ENCODE data around the gene CSHL1.

Gene CSHL1

DNA sequence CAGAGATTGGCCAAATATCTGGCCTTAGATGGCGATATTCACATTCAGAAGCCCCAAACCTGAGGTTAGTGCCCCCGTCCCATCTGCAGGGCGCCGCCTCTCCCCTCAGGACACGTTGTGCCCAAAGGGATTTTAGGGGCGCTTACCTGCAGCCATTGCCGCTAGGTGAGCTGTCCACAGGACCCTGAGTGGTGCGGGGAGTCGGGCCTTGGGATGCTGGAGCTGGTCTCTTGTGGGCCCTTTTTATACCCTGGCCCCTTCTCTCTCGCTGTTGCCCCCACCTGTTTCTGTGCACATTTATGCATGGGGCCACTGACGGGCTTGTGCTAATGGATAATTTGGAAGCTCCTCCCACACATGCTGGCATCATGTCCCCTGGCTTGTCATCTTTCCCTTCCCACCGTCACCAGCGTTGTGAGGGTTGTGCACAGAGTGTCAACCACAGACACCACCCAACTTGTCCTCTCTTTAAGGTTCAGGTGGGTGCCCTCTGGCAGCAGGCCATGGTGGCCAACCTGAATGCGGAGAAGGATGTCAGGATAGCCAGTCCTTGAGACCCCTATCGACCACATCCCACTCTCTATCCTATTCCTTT is at the start of gene CSHL1:
Gene CSHL1, minus strand, starts transcription at position 218 of the 595 bp plus-strand sequence. Its CDS starts 62 bp downstream, at position 156.
- no peak for DNase-seq (ENCODE audit: low spot score)

DNA sequence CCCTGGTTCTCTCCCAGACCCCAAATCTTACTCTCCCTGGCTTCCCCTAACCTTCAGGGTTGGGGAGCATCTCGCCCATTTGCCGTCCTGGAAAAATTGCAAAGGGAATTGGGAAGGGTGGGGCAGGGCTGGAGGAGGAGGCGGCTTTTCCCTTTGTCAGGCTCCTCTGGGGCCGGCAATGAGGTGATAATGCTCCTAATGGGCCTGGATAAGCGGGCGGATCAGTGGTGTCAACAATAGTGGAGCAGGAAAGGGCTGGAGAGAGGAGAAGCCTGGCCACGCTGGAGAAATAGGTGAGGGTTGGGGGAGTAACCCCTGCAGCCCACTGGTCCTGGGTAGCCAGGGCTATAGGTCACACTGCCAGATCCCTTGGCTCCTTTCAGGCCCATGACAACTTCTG is 49.4 kb upstream of the CSHL1 start:
- no peak for DNase-seq (ENCODE audit: low spot score)

DNA sequence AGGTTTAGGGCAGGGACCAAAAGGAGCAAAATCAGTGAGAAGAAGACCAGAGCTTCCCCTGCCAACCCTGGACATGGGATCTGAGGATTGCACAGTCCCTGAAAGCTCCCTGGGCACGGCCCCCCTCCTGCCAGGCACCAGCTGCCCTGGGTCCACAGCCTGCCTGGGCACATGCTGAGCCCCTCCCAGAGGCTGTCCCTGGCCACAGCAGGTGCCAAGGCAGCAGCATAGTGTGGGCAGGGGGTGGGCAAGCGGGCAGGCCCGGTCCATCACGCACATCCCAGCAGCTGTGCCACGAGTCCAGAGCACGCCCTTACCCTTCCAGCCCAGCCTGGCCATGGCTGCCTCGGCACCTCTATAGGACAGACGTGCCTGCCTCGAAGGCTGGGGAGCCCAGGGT is 48.9 kb upstream of the CSHL1 start:
- DNase-seq (ENCODE audit: low spot score), result no peak

DNA sequence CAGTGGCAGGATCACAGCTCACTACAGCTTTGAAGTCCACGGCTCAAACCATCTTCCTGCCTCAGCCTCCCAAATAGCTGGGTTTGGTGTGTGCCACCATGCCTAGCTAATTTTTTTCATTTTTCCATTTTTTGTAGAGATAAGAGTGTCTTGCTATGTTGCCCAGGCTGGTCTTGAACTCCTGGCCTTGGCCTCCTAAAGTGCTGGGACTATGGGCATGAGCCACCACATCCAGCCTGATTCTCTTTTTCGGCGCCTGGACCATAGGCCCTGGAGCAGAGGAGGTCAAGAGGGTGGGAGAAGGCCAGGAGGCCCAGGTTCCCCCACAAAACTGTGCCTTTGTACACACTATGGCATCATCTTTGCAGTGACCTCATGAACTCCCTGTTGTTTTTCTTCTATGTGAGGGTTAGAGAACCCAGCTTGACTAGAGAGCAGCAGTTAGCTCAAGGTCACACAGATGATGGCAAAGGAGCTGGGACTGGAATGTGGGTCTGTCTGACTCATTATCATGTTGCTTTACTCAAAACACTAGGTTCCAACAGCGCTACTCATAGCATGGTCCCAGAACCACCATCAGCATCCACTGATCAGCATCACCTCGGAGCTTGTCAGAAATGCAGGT is 45.4 kb upstream of the CSHL1 start:
- DNase-seq (ENCODE audit: low spot score), result no peak

DNA sequence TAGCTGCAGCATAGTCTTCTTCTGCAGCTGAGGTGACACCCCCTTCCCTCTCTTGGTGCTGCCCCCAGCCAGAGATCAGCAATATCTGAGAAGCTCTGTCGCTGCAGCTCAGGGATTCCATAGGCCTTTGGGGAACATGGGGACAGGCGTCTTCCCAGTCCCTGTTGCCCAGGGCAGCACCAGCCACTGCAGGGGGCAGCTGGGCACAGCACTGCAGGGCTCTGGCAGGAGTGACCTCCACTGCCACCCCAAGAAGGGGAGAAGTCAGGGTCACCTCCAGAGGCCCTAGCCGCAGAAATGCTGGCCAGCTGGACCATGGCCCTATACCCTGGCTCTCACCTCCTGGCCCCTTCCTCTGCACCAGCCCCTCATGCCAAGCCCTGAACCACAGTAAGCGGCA is 44.7 kb upstream of the CSHL1 start:
- DNase-seq (ENCODE audit: low spot score), result no peak

DNA sequence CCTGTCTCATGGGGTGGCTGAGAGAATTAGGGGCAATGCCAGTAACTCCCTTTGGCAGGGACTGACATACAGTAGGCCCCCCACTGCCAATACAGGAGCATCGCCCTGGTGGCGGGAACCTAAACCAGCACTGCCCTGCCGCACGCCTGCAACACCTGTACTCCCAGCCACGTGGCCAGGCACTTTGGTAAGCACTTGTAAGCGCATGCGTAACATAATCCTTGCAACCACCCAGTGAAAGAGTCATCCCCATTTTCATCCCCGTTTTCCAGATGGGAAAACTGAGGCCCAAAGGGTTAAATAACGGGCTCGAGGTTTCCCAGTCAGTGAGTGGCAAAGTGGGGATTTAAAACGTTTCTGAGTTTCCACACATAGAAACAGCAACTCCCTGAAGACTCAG is 44.2 kb upstream of the CSHL1 start:
- DNase-seq (ENCODE audit: low spot score), result no peak

DNA sequence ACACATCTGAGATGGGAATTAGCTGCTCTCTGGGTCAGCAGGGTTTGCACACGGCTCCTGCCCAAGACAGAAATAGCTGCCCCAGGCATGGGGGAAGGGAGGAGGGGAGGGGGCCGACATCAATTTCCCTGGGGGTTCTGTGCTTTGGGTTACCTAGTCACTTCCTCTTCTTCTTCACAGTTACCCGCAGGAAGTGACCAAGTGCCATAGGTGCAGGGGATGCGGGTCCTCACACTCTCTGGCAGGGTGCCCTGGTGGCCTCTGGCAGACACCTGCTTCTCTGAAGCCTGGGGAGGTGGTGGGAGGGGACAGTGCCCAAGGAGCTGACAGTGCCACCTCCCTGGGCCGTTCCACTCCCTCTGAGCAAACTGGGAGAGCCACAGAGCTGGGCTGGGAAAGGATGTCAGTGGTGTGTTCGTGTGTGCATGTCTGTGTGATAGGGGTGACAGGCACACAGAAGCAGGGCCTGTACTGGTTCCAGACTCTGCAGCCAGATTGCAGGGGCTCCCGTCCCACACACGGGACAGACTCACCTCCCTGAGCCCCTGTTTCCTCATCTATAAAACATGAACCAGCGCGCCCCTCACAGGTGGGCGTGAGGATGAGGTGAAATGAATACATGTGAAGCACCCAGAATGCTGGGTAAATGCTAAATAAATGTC is 43.5 kb upstream of the CSHL1 start:
- DNase-seq (ENCODE audit: low spot score), result no peak

DNA sequence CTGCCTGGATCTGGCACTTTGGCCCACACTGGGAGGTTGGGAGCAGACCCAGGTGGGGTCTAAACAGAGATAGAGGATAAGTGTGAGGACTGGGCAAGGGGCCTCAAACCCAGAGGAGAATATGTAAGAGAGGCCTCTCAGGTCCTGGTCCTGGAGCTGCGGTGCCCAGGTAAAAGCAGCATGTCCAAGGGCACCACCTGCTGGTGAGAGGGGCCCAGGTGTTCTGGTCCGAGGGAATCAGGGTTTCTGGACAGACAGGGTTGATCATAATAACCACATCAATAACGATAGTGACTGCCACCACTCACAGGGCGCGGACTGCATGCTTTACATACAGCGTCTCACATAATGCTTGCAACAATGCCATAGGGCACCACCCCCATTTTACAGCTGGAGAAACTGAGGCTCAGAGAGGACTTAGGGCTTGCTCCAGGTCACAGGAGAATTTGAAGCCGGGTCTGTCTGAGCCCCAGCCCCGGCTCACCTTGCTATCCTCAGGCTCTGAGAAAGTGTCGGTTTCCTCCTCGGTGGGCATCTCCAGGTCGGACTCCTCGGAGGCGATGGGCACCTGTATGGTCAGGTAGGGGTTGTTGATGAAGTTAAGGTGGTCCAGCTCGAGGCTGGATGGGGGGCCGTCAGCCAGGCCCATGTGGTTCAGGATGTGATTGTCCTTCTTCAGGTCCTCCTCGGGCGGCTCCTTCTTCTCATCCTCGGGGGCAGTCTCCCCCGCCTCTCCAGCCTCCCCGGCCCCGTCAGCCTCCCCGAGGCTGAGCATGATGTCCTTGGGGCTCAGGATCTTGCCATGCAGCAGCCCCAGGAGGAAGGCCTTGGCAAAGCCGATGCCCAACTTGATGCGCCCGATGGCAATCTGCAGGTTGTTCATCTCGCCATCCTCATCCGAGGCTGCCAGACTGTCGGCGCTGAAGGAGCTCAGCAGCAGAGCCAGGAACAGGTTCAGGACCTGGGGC is 40.2 kb upstream of the CSHL1 start:
- DNase-seq (ENCODE audit: low spot score), result peak; percentile 81

DNA sequence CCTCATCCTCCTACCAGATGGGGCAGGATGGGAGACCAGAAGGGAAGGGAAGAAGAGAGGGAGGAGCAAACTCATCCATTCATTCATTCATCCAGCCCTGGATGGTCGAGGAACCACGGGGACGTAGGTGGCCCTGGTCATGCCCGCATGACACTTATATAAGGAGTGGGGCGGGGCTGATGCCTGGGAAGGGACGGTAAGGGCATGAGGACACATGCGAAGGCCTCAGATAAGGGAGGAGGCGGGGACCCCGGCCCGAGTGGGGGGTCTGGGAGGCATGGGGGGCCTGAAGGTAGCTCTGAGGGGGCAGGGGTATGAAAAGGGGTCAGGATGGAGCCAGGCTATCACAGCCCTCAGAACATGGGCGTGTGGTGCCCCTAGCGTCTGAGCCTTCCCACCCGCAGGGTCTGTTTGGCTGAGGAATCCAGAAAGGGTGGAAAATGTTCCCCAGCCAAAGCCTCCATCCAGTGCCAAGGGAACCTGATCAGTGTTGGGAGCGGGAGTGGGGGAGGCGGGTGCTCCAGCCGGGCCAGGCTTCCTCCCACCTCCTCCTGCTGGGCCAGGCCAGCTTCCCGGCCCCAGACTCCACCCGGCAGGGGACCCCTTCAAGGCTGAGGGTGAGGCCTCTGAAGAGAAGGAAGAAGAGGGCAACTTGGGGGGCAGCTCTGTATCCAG is 38.7 kb upstream of the CSHL1 start:
- no peak for DNase-seq (ENCODE audit: low spot score)

DNA sequence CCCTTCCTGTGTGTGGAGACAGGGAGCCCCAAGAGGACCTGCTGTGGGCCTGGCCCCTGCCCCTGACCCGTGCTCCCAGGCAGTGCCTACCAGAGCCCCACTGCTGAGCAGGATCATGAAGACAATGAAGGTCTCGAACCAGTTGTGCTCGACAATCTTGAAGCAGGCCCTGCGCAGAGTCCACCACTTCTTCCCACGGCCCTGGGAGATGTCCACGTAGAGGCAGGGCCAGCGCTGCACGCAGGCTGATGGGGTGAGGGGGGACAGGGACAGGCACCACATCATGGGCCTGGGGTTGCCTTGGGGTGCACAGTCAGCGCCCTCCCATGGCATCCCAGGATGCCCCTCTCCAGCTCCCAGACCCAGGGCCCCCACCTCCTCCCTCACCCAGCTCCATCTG is 37.5 kb upstream of the CSHL1 start:
- DNase-seq (ENCODE audit: low spot score), result no peak

DNA sequence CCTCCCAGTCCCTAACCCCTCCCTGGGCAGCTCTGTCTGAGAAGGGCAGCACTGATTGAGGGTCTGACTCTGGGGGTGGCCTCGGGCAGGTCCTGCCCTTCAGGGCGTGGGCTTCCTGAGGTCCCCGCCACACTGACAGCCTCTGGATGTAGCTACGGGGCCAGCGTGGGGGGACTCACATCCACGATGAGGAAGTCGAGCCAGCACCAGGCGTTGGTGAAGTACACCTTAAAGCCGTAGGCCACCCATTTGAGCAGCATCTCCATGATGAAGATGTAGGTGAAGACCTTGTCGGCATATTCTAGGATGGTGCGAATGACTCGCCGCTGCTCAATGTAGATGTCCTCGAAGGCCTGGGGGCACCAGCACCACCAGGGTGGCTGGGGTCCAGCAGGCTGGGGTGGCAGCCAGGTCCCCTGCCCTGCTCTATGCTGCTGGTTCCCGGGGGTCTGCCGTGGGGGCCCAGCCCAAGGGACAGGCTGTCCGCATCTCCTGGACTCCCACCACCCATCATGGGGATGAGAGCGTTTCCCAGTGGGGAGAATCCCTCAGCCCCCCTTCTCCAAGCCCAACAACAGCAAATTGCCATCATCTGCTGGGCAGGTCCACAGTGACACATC is 36.8 kb upstream of the CSHL1 start:
- no peak for DNase-seq (ENCODE audit: low spot score)

DNA sequence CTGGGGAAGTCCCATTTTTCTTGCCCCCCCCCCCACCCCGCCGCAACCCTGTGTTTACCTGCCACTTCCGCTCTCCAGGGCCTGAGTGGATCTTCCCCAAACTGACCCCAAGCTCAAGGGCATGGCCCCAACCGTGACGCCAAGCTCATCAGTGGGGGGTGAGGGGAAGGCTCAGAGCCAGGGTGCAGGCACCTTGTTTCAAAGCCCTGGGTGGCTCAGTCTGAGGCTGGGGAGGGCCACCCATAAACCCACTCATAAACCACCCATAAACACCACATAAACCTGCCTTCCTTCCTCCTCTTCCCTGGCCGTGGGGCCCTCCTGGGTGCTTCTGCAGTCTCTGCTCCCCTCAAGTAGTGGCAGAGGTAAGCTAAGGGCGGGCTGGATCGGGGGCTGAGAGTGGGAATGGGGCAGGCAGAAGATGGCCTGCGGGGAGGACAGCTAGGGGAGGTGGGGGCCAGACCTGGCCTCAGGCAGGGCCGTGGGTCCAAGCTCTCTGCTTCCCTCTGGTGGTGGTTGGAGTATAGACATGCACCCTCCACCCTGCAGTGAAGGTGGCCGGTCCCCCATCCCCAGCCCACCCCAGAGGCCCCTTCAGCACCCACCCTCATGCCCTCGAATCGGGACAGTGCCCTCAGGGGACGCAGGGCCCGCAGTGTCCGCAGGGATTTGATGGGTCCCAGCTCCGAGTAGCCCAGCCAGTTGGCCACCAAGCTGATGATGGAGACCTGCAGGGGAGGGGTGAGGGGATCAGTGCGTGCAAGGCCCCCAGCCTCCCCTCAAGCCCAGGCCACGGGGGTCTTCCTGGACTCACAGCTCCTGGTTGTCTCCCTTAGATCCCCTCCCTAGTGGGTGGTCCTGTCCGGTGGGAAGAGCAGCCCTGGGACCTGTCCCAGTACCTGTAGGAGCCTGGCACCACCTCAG is 35.6 kb upstream of the CSHL1 start:
- peak; percentile 95 for DNase-seq (ENCODE audit: low spot score)

DNA sequence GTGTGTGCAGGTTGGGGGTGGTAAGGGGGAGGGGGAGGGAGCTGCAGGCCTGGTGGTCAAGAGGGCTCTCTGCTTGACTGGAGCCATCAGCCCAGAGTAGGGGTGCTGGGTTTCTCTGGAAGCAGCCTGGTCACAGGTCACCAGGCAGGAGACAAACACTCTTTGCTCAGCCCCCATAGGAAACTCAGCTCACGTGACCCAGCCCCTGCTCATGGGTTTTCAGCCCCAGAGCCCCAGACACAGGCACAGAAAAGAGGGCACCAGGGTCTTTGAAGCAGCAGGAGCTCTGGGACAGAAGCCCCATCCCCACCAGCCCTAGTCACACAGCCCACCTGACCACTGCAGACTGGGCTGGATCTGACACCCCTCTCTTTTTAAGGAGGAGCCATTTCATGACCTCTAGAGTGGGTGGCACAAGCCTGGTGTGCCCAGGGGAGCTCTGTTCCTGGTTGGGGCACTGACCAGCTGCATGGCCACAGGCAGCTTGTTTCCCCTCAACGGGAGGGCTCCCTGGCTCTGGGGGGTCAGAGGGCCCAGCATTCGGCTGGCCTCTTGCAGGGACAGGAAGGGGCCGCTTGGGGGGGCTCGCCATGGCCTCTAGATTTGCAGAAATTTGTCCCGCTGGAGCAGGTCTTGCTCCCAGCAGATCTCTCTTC is 34.9 kb upstream of the CSHL1 start:
- no peak for DNase-seq (ENCODE audit: low spot score)

DNA sequence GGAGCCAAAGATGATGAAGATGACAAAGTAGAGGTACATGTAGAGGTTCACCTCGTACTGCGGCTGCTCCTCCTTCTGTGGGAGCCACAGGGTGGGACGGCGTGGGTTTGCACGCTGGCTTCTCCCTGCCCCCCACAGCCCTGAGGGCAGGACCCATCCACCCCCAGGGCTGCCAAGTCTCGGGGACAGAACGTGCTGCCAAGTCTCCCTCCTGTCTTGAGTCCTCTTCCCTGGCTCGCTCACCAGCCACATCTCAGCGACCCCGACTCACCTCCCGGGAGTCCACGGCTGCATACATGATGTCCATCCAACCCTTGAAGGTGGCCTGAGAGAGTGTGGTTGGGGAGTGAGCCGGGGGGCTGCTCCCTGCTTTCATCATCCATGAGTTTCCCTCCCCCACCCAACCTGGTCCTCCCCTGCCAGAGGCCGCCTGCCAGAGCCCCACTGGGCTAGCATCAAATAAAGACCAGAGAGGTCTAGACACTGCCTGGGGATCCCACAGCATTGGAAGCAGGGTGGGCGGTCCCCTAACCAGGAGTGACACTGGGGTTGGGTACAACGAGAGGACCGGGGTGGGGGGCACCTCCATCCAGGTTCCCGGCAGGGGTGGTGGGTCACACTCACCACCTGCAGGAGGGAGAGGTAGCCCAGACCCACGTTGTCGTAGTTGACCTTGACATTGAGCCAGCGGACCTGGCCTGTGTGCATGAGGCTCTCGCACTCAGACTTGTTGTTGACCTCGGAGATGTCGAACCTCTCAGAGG is 33.9 kb upstream of the CSHL1 start:
- DNase-seq (ENCODE audit: low spot score), result no peak

DNA sequence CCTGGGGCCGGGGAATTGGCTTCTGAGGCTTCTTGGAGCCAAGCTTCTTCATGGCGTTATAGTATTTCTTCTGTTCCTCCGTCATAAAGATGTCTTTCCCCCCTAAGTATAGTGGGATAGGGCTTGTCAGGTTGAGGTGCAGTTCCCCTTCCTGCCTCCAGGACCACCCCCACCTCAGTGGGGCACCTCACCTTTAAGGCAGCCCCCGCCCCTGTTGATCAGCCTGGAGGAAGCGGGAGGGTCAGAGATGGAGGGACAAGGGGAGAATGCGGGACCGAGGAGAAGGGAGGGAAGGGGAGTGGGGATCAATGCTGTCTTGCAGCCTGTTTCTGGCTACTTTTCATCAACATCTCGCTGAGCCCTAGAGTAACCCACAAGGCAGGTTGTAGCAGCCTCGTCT is 32.7 kb upstream of the CSHL1 start:
- DNase-seq (ENCODE audit: low spot score), result no peak

DNA sequence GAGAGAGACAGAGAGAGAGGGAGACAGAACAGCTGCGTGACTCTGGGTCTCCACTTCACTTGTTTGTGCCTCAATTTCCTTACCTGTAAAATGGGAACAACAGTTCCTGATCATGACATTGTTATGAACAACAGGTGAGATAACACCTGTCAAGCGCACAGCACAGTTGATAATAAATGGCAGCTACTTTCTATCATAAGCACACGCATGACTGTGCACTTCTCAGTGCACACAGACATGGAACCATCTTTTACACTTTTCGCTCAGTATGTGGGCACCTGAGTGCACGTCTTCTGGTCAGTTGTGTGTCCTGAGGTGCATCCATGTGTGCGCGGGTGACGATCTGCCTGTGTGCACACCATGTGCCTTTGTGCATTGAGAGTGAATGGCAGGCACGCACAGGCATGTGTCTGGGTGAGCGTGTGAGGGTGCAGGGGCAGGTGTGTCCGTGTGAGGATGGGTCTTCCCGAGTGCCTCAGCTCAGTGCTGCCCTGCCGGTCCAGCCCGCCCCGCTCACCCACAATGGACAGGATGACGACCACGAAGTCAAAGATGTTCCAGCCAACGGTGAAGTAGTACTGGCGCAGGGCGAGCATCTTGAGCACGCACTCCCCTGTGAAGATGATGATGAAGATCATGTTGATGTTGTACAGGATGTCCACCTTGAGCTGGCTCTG is 31.4 kb upstream of the CSHL1 start:
- no peak for DNase-seq (ENCODE audit: low spot score)

DNA sequence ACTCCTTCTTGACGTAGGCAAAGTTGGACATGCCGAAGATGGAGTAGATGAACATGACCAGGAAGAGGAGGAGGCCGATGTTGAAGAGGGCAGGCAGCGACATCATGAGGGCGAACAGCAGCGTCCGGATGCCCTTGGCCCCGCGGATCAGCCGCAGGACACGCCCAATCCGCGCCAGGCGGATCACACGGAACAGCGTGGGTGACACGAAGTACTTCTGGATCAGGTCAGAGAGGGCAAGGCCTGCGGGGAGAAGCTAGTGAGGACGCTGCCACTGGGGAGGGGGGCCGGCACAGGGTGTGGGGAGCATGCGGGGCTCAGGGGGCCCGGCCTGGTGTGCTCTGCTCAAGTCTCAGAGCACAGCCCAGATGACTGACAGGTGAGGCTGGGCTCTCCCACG is 30.7 kb upstream of the CSHL1 start:
- no peak for DNase-seq (ENCODE audit: low spot score)

DNA sequence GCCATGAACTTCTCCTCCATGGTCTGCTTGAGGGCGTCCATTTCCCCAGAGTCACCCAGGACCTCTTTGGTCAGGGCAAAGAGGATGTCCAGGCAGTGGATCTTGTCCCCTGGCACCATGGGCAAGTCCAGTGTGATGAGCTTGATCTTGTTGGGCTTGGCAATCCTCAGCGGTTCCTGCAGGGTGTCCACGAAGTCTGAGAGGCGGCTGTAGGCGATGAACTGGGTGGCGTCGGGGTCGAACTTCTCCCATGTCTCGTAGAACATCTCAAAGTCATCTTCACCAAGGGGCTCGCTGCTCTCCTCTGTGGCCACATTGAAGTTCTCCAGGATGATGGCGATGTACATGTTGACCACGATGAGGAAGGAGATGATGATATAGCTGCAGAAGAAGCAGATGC is 30.1 kb upstream of the CSHL1 start:
- DNase-seq (ENCODE audit: low spot score), result no peak

DNA sequence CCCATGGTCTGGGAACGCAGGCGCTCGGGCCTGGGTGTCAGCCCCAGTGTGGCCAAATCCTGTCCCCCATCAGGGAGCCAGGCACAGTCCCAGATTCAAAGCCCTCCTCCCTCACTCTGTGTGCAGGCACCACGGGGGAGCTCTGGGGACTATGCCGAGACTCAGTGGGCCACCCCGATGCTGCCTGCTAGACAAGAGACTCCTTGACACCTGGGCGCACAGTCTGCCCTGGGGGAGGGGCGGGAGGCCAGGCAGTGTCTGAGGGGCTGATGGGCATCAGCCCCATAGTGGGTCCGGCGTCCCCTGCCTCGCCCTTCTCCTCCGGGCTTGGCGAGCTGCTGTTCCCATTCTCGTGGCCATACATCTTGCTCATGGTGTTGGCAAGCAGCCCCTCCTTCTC is 29.5 kb upstream of the CSHL1 start:
- DNase-seq (ENCODE audit: low spot score), result peak; percentile 11

Measured in iPS-NIHi11 (cell line).